PC-9 (cell line): ENCODE measurements around the gene ELK3.

Source experiments
- EZH2 ChIP-seq: fragments of 200-600 bp; sonication (generic); IDR thresholded peaks from 2 replicates; pipeline ENCODE4 v1.8.0; 2017; ENCODE audit warnings: antibody characterized with exemption, low read depth
- TF ChIP-seq, protein P1 (sequence below): fragments of 200-600 bp; sonication (generic); conservative IDR thresholded peaks from 2 replicates; pipeline ENCODE4 v1.6.1; 2017; ENCODE audit warnings: mixed run types, antibody characterized with exemption, mild to moderate bottlenecking, moderate library complexity

DNA sequence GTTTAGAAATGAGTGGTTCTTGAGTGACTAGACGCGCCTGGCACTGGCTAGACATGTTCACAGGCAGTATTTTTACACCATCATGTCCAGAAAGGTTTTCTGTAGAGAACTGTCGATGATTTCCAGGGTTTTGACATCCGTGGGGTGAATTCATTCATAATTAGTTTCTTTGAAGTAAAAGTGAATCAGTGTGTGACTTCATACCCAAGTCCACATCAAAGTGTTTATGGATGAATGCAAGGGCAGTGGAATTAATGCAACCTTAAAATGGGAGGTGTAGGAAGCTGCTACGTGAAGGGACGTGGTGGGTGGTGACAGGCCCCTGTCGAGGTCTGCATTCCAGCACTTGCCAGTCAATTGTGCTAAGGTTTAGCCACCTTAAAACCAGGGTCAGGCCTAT lies 38.4 kb upstream of the ELK3 start:
- TF ChIP-seq, protein P1, sequence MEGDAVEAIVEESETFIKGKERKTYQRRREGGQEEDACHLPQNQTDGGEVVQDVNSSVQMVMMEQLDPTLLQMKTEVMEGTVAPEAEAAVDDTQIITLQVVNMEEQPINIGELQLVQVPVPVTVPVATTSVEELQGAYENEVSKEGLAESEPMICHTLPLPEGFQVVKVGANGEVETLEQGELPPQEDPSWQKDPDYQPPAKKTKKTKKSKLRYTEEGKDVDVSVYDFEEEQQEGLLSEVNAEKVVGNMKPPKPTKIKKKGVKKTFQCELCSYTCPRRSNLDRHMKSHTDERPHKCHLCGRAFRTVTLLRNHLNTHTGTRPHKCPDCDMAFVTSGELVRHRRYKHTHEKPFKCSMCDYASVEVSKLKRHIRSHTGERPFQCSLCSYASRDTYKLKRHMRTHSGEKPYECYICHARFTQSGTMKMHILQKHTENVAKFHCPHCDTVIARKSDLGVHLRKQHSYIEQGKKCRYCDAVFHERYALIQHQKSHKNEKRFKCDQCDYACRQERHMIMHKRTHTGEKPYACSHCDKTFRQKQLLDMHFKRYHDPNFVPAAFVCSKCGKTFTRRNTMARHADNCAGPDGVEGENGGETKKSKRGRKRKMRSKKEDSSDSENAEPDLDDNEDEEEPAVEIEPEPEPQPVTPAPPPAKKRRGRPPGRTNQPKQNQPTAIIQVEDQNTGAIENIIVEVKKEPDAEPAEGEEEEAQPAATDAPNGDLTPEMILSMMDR, result no peak
- TF ChIP-seq EZH2, result no peak
